Prostate gland (tissue), 2 donors: ENCODE data around the gene GH1. TPM values are rescaled to one million over a fixed set of nuclear protein-coding genes. Genes with fewer than 3 reads are reported as not detected.
"Not testable (repeated sequence)": the region's sequence is repeated elsewhere in the genome, so short reads cannot be mapped to it uniquely, and the experiment has no call there.

Experiments used
- DNase-seq: peaks from one replicate; pipeline ENCODE4 v3.0.0-alpha.2; 2019; ENCODE audit warnings: low spot score
- H3K27ac ChIP-seq, 2 donors: fragments of 200-600 bp; sonication (generic); 2 replicates each; pipeline ENCODE4 v1.5.1; 2017 to 2019
- H3K27me3 ChIP-seq: fragments of 200-600 bp; sonication (generic); replicated peaks from 2 replicates; pipeline ENCODE4 v1.5.1; 2019; ENCODE audit not compliant: insufficient read depth
- H3K36me3 ChIP-seq, 2 donors: fragments of 200-600 bp; sonication (generic); 1 replicate in 1 of 2; 2 replicates in 1 of 2; pipeline versions ENCODE4 v1.5.1 to v1.8.1; 2017 to 2019
- H3K4me1 ChIP-seq: fragments of 200-600 bp; sonication (generic); replicated peaks from 2 replicates; pipeline ENCODE4 v1.5.1; 2019
- H3K4me3 ChIP-seq, 2 donors: fragments of 200-600 bp; sonication (generic); 2 replicates each; pipeline ENCODE4 v1.5.1; 2017 to 2019
- H3K9me3 ChIP-seq: fragments of 200-600 bp; sonication (generic); 2 replicates; pipeline ENCODE4 v1.5.1; 2017
- POLR2A ChIP-seq: fragments of 450-650 bp; IDR thresholded peaks from one replicate; pipeline ENCODE4 v1.6.1; 2016; ENCODE audit warnings: antibody characterized with exemption, mild to moderate bottlenecking
- POLR2AphosphoS5 ChIP-seq: sonication (generic); formaldehyde crosslinking; IDR thresholded peaks from one replicate; pipeline ENCODE4 v1.6.1; 2017; ENCODE audit warnings: antibody characterized with exemption
- WGBS: methylation state at CpG from one replicate; pipeline ENCODE4 v1.1.5; 2018; 5-methylcytosine and 5-hydroxymethylcytosine counted together
- intact Hi-C: fragments of 100-400 bp; cut with DNase I; formaldehyde crosslinking; loops from one replicate; pipeline ENCODE4 v1.14.2; 2022
- total RNA-seq, 2 donors: library from RNA; depleted of rRNA; stranded (reverse); fragments of >200 nt; gene quantifications; one replicate each; pipeline ENCODE4 v1.1.0, GENCODE V29; 2016
- TF ChIP-seq, protein P1 (sequence below), 4 experiments: fragments of 200-600 bp in 2 of 4; fragments of 450-650 bp in 2 of 4; sonication (generic) in 2 of 4; IDR thresholded peaks; 1 replicate in 3 of 4; 2 replicates in 1 of 4; pipeline ENCODE4 v1.5.1; 2016 to 2019; ENCODE audit warnings: antibody characterized with exemption in 4 of 4, mild to moderate bottlenecking in 2 of 4, moderate library complexity in 2 of 4

The GH1 gene
- total RNA-seq, 2 donors from 2014 or later, result not detected

GRCh38 chr17:63914471-63914870 is 4.2 kb downstream of the GH1 start:
- DNase-seq, result no peak
- Histone ChIP-seq H3K4me1 (no peaks in the 10 kb centered on the region), H3K9me3 (no peaks in the 10 kb centered on the region), H3K27ac (no peak overlapping the region), H3K36me3 (no peaks in the 10 kb centered on the region), H3K4me3 (no peak overlapping the region), H3K27me3 (no peaks in the 10 kb centered on the region)
- intact Hi-C loops, result loop anchor here (10.0 kb wide), 1 partner anchor 370 kb away; no protein-coding TSS in a partner anchor
- 97% methylated on average over 7 of the region's 7 CpGs for WGBS
- no peak for TF ChIP-seq POLR2A
- TF ChIP-seq POLR2AphosphoS5, result no peak
- TF ChIP-seq, protein P1, sequence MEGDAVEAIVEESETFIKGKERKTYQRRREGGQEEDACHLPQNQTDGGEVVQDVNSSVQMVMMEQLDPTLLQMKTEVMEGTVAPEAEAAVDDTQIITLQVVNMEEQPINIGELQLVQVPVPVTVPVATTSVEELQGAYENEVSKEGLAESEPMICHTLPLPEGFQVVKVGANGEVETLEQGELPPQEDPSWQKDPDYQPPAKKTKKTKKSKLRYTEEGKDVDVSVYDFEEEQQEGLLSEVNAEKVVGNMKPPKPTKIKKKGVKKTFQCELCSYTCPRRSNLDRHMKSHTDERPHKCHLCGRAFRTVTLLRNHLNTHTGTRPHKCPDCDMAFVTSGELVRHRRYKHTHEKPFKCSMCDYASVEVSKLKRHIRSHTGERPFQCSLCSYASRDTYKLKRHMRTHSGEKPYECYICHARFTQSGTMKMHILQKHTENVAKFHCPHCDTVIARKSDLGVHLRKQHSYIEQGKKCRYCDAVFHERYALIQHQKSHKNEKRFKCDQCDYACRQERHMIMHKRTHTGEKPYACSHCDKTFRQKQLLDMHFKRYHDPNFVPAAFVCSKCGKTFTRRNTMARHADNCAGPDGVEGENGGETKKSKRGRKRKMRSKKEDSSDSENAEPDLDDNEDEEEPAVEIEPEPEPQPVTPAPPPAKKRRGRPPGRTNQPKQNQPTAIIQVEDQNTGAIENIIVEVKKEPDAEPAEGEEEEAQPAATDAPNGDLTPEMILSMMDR (IDR thresholded peaks at IDR 0.05), result no peak

GRCh38 chr17:63911657-63912100 is 7.0 kb downstream of the GH1 start:
- 44% methylated on average over 8 of the region's 8 CpGs for WGBS

DNA sequence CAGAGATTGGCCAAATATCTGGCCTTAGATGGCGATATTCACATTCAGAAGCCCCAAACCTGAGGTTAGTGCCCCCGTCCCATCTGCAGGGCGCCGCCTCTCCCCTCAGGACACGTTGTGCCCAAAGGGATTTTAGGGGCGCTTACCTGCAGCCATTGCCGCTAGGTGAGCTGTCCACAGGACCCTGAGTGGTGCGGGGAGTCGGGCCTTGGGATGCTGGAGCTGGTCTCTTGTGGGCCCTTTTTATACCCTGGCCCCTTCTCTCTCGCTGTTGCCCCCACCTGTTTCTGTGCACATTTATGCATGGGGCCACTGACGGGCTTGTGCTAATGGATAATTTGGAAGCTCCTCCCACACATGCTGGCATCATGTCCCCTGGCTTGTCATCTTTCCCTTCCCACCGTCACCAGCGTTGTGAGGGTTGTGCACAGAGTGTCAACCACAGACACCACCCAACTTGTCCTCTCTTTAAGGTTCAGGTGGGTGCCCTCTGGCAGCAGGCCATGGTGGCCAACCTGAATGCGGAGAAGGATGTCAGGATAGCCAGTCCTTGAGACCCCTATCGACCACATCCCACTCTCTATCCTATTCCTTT is 7.5 kb downstream of the GH1 start, which contains the start of gene CSHL1:
TSS of gene CSHL1 (minus strand) at position 218 of the 595 bp plus-strand sequence. CDS start at position 156, 62 bp downstream.
- no peaks in the 10 kb centered on the region for H3K4me1 ChIP-seq
- intact Hi-C loops, result loop anchor here (10.0 kb wide), 1 partner anchor 374 kb away; no protein-coding TSS in a partner anchor
- no peaks in the 10 kb centered on the region for H3K9me3 ChIP-seq
- no peak for DNase-seq
- H3K4me3 ChIP-seq, result no peak within 1 kb of the TSS
- 78% methylated on average over 15 of the region's 15 CpGs for WGBS
- no peak for TF ChIP-seq POLR2AphosphoS5
- TF ChIP-seq, protein P1 (IDR thresholded peaks at IDR 0.05), result no peak
- no peaks in the 10 kb centered on the region for H3K27me3 ChIP-seq
- no peaks in the 10 kb centered on the region for H3K36me3 ChIP-seq
- no peak within 1 kb of the TSS for H3K27ac ChIP-seq

More at GRCh38 chr17:63911657-63912100, 7.0 kb downstream of the GH1 start:
- no peak for DNase-seq
- Histone ChIP-seq H3K4me3 (no peak overlapping the region), H3K27me3 (no peaks in the 10 kb centered on the region), H3K9me3 (no peaks in the 10 kb centered on the region), H3K27ac (no peak overlapping the region), H3K4me1 (no peaks in the 10 kb centered on the region), H3K36me3 (no peaks in the 10 kb centered on the region)
- TF ChIP-seq POLR2AphosphoS5, result no peak
- no peak for TF ChIP-seq POLR2A
- TF ChIP-seq, protein P1 (IDR thresholded peaks at IDR 0.05), result peak; percentile 37 to 81 (median 68)
- intact Hi-C loops, result loop anchor here (10.0 kb wide), 1 partner anchor 373 kb away; no protein-coding TSS in a partner anchor

GRCh38 chr17:63910096-63910495 is 8.5 kb downstream of the GH1 start:
- DNase-seq, result no peak
- no peak overlapping the region for H3K27ac ChIP-seq
- no peaks in the 10 kb centered on the region for H3K27me3 ChIP-seq

GRCh38 chr17:63909586-63909985 is 9.1 kb downstream of the GH1 start:
- H3K4me3 ChIP-seq, intact Hi-C loops, H3K9me3 ChIP-seq, H3K27me3 ChIP-seq, H3K27ac ChIP-seq, H3K4me1 ChIP-seq, DNase-seq, H3K36me3 ChIP-seq: not testable (repeated sequence)
- 84% methylated on average over 10 of the region's 10 CpGs for WGBS

More at GRCh38 chr17:63910096-63910495, 8.5 kb downstream of the GH1 start:
- H3K4me1 ChIP-seq, result no peaks in the 10 kb centered on the region
- no peak overlapping the region for H3K4me3 ChIP-seq
- TF ChIP-seq, protein P1 (IDR thresholded peaks at IDR 0.05), result no peak
- TF ChIP-seq POLR2A (no peak), POLR2AphosphoS5 (no peak)
- no peaks in the 10 kb centered on the region for H3K9me3 ChIP-seq
- intact Hi-C loops, result loop anchor here (10.0 kb wide), 1 partner anchor 375 kb away; no protein-coding TSS in a partner anchor
- WGBS, result 86% methylated on average over 14 of the region's 14 CpGs
- no peaks in the 10 kb centered on the region for H3K36me3 ChIP-seq

- 49% methylated on average over 12 of the region's 12 CpGs for WGBS
- H3K27ac ChIP-seq, DNase-seq, H3K36me3 ChIP-seq, H3K27me3 ChIP-seq, H3K4me1 ChIP-seq, H3K4me3 ChIP-seq, H3K9me3 ChIP-seq, intact Hi-C loops: not testable (repeated sequence)
These were observed 11.4 kb downstream of the GH1 start for GRCh38 chr17:63907161-63907778.

GRCh38 chr17:63904796-63905195 is 13.8 kb downstream of the GH1 start:
- H3K27ac ChIP-seq, H3K36me3 ChIP-seq, DNase-seq, intact Hi-C loops, H3K27me3 ChIP-seq, H3K4me1 ChIP-seq, H3K4me3 ChIP-seq, H3K9me3 ChIP-seq: not testable (repeated sequence)
- WGBS, result 97% methylated on average over 8 of the region's 8 CpGs
